HCT116 (cell line): ENCODE data around the gene EN2.

Experiments used
- CTCF ChIP-seq, 3 experiments: fragments of 200-600 bp in 1 of 3; sonication (generic) in 1 of 3; IDR thresholded peaks in 2 of 3; conservative IDR thresholded peaks in 1 of 3; 2 replicates each; pipeline ENCODE4 v1.5.1; 2012 to 2017; ENCODE audit warnings: low read depth in 2 of 3, low read length in 2 of 3, antibody characterized with exemption in 1 of 3, borderline replicate concordance in 1 of 3, control low read depth in 1 of 3, mild to moderate bottlenecking in 1 of 3, mixed read lengths in 1 of 3, mixed run types in 1 of 3, moderate library complexity in 1 of 3; ENCODE audit not compliant: insufficient read depth in 1 of 3
- MAX ChIP-seq: IDR thresholded peaks from 2 replicates; pipeline ENCODE4 v1.6.1; 2012
- POLR2A ChIP-seq: IDR thresholded peaks from 2 replicates; pipeline ENCODE4 v1.7.0; 2011; ENCODE audit warnings: borderline replicate concordance; ENCODE audit not compliant: insufficient read depth, insufficient read length; ENCODE audit errors: extremely low read depth
- POLR2AphosphoS5 ChIP-seq: IDR thresholded peaks from 2 replicates; pipeline ENCODE4 v1.6.1; 2011; ENCODE audit warnings: mild to moderate bottlenecking, low read depth, low read length, moderate library complexity
- RAD21 ChIP-seq: IDR thresholded peaks from 2 replicates; pipeline ENCODE4 v1.6.1; 2012; ENCODE audit warnings: low read depth, mild to moderate bottlenecking
- REST ChIP-seq: IDR thresholded peaks from 2 replicates; pipeline ENCODE4 v1.6.1; 2012; ENCODE audit warnings: low read depth
- SIN3A ChIP-seq: IDR thresholded peaks from 2 replicates; pipeline ENCODE4 v1.6.1; 2012; ENCODE audit warnings: low read depth
- SP1 ChIP-seq: IDR thresholded peaks from 2 replicates; pipeline ENCODE4 v1.6.1; 2012; ENCODE audit warnings: low read depth
- YY1 ChIP-seq: IDR thresholded peaks from 2 replicates; pipeline ENCODE4 v1.6.1; 2011; ENCODE audit warnings: low read length, low read depth, moderate library complexity, mild to moderate bottlenecking; ENCODE audit not compliant: insufficient replicate concordance; ENCODE audit errors: extremely low read depth
- ZNF274 ChIP-seq: fragments of 200-500 bp; sonication (Bioruptor generic); IDR thresholded peaks from 2 replicates; pipeline ENCODE4 v1.6.1; 2014; ENCODE audit warnings: mild to moderate bottlenecking, low read depth, low read length, inconsistent platforms

GRCh38 chr7:155455132-155455693 is 2.7 kb upstream of the EN2 start:
- TF ChIP-seq RAD21 = no peak
- no peak for TF ChIP-seq POLR2AphosphoS5
- no peak for TF ChIP-seq SIN3A
- no peak for TF ChIP-seq SP1
- no peak for TF ChIP-seq POLR2A
- no peak for TF ChIP-seq CTCF (IDR thresholded peaks at IDR 0.05 in 2 of 3, conservative IDR thresholded peaks at IDR 0.05 in 1 of 3; ENCODE audit: borderline replicate concordance in 1 of 3, insufficient read depth in 1 of 3, low read depth in 2 of 3, low read length in 2 of 3)
- TF ChIP-seq YY1 = no peak
- no peak for TF ChIP-seq MAX
- no peak for TF ChIP-seq ZNF274
- no peak for TF ChIP-seq REST
